Brain microvascular endothelial cell (primary cell): ENCODE measurements around the gene ADGRE3.

ENCODE experiments used
- DNase-seq: peaks from one replicate; pipeline ENCODE4 v3.0.0-alpha.2; 2020
- H3K27ac ChIP-seq: fragments of 250-450 bp; sonication (Bioruptor Pico); 2 replicates; pipeline ENCODE4 v1.5.1; 2020; ENCODE audit warnings: mild to moderate bottlenecking, moderate library complexity
- H3K27me3 ChIP-seq: fragments of 250-450 bp; sonication (Bioruptor Pico); replicated peaks from 2 replicates; pipeline ENCODE4 v1.5.1; 2020; ENCODE audit warnings: mild to moderate bottlenecking
- H3K36me3 ChIP-seq: fragments of 250-450 bp; sonication (Bioruptor Pico); replicated peaks from 2 replicates; pipeline ENCODE4 v1.5.1; 2020; ENCODE audit warnings: mild to moderate bottlenecking
- H3K4me3 ChIP-seq: 2 replicates; pipeline ENCODE4 v1.5.1; 2011; ENCODE audit warnings: low read depth, mild to moderate bottlenecking, control low read depth, low read length, moderate library complexity
- CTCF ChIP-seq: IDR thresholded peaks from 2 replicates; pipeline ENCODE4 v1.5.1; 2011; ENCODE audit warnings: low read depth, mild to moderate bottlenecking, moderate library complexity, low read length, control low read depth, inconsistent platforms; ENCODE audit errors: missing control alignments
- in situ Hi-C: cut with HindIII; loops from 2 replicates; pipeline ENCODE4 v1.10.0; 2017; ENCODE audit warnings: low sequenced_read_pairs, low pct_ligation_motif_present

ADGRE3 gene

GRCh38 chr19:14582894-14583340 is 91.7 kb downstream of the ADGRE3 start, which contains the start of gene CLEC17A:
CLEC17A (plus strand) TSS chr19:14583084; CDS start chr19:14583161, 77 bp downstream.
- Histone ChIP-seq H3K27ac (no peak within 1 kb of the TSS), H3K36me3 (no peaks in the 10 kb centered on the region), H3K27me3 (no peaks in the 10 kb centered on the region), H3K4me3 (no peak within 1 kb of the TSS)
- DNase-seq, result no peak
- TF ChIP-seq CTCF, result no peak
- in situ Hi-C loops, result no loop called here

GRCh38 chr19:14580623-14581237 is 93.9 kb downstream of the ADGRE3 start:
- TF ChIP-seq CTCF, result no peak
- Histone ChIP-seq H3K27ac (no peak overlapping the region), H3K4me3 (no peak overlapping the region), H3K36me3 (no peaks in the 10 kb centered on the region), H3K27me3 (no peaks in the 10 kb centered on the region)
- no peak for DNase-seq
- in situ Hi-C loops, result no loop called here

GRCh38 chr19:14577885-14578427 is 96.7 kb downstream of the ADGRE3 start:
- no peak for TF ChIP-seq CTCF
- H3K27me3 ChIP-seq, result no peaks in the 10 kb centered on the region
- H3K36me3 ChIP-seq, result no peaks in the 10 kb centered on the region
- DNase-seq, result no peak
- in situ Hi-C loops, result loop anchor here (10.0 kb wide), 1 partner anchor 107 kb away; no protein-coding TSS in a partner anchor
- H3K4me3 ChIP-seq, result no peak overlapping the region
- H3K27ac ChIP-seq, result no peak overlapping the region

- TF ChIP-seq CTCF, result no peak
- DNase-seq, result no peak
- in situ Hi-C loops, result loop anchor here (10.0 kb wide), 1 partner anchor 108 kb away; no protein-coding TSS in a partner anchor
These were observed 97.4 kb downstream of the ADGRE3 start for GRCh38 chr19:14577264-14577663.

GRCh38 chr19:14576363-14576762 is 98.3 kb downstream of the ADGRE3 start:
- in situ Hi-C loops, result loop anchor here (10.0 kb wide), 1 partner anchor 108 kb away; no protein-coding TSS in a partner anchor
- DNase-seq, result no peak
- TF ChIP-seq CTCF, result no peak
- H3K27me3 ChIP-seq, result no peaks in the 10 kb centered on the region
- H3K4me3 ChIP-seq, result no peak overlapping the region
- no peak overlapping the region for H3K27ac ChIP-seq
- H3K36me3 ChIP-seq, result no peaks in the 10 kb centered on the region

More at GRCh38 chr19:14577264-14577663, 97.4 kb downstream of the ADGRE3 start:
- H3K27me3 ChIP-seq, result no peaks in the 10 kb centered on the region
- no peak overlapping the region for H3K27ac ChIP-seq
- no peak overlapping the region for H3K4me3 ChIP-seq
- H3K36me3 ChIP-seq, result no peaks in the 10 kb centered on the region
